ENCODE data around the gene DPEP1.

GRCh38 chr16:89596061-89596689, 17.3 kb upstream of the DPEP1 start:
- no peak for TF ChIP-seq CTCF (IDR thresholded peaks at IDR 0.05)
- no peak for TF ChIP-seq POLR2A (IDR thresholded peaks at IDR 0.05)
